Measurements from ENCODE around the gene CDC45. TPM values are rescaled to one million over a fixed set of nuclear protein-coding genes. Genes with fewer than 3 reads are reported as not detected.
"Not testable (repeated sequence)": the region's sequence is repeated elsewhere in the genome, so short reads cannot be mapped to it uniquely, and the experiment has no call there.

The CDC45 gene
- polyA plus RNA-seq, 1 experiment, result 9.3 TPM

- Histone ChIP-seq H3K9me3 (ENCODE audit: control insufficient read depth, insufficient read depth, low read length) (no peaks in the 10 kb centered on the region), H3K4me3 (ENCODE audit: low read depth, low read length) (no peak overlapping the region), H3K27me3 (ENCODE audit: control insufficient read depth, insufficient read depth, low read length) (peaks cover 5% of the 10 kb centered on the region), H3K27ac (ENCODE audit: low read depth, low read length) (no peak overlapping the region)
- no peak for DNase-seq (ENCODE audit: low read depth, low spot score)
- no peak for TF ChIP-seq CTCF (IDR thresholded peaks at IDR 0.05; ENCODE audit: low read depth, low read length)
- CTCF ChIA-PET, result no interaction called here
- POLR2A ChIA-PET, result no interaction called here
Observed at GRCh38 chr22:19540394-19540793, 60.7 kb downstream of the CDC45 start.

GRCh38 chr22:19543970-19544708 lies 64.4 kb downstream of the CDC45 start:
- POLR2A ChIA-PET, result no interaction called here
- Histone ChIP-seq H3K9me3 (ENCODE audit: control insufficient read depth, insufficient read depth, low read length) (no peaks in the 10 kb centered on the region; the same call in 1 of the 2 replicates), H3K4me3 (ENCODE audit: low read depth, low read length) (no peak overlapping the region), H3K27ac (ENCODE audit: low read depth, low read length) (no peak overlapping the region), H3K27me3 (ENCODE audit: control insufficient read depth, insufficient read depth, low read length) (peaks cover 8% of the 10 kb centered on the region)
- CTCF ChIA-PET, result no interaction called here
- DNase-seq (ENCODE audit: low read depth, low spot score), result no peak
- TF ChIP-seq CTCF (IDR thresholded peaks at IDR 0.05; ENCODE audit: low read depth, low read length), result no peak

- H3K27me3 ChIP-seq (ENCODE audit: control insufficient read depth, insufficient read depth, low read length), result peaks cover 4% of the 10 kb centered on the region
- ChIA-PET CTCF (no interaction called here), POLR2A (no interaction called here)
- DNase-seq (ENCODE audit: low read depth, low spot score), result no peak
- TF ChIP-seq CTCF (IDR thresholded peaks at IDR 0.05; ENCODE audit: low read depth, low read length), result no peak
- H3K27ac ChIP-seq (ENCODE audit: low read depth, low read length), result no peak overlapping the region
- no peak overlapping the region for H3K4me3 ChIP-seq (ENCODE audit: low read depth, low read length)
- no peaks in the 10 kb centered on the region; the same call in 1 of the 2 replicates for H3K9me3 ChIP-seq (ENCODE audit: control insufficient read depth, insufficient read depth, low read length)
Observed at GRCh38 chr22:19545935-19546207, 66.2 kb downstream of the CDC45 start.

GRCh38 chr22:19546680-19547079 lies 67.0 kb downstream of the CDC45 start:
- H3K27ac ChIP-seq (ENCODE audit: low read depth, low read length), result no peak overlapping the region
- TF ChIP-seq CTCF (IDR thresholded peaks at IDR 0.05; ENCODE audit: low read depth, low read length), result no peak
- H3K27me3 ChIP-seq (ENCODE audit: control insufficient read depth, insufficient read depth, low read length), result peaks cover 4% of the 10 kb centered on the region
- POLR2A ChIA-PET, result no interaction called here
- no peak for DNase-seq (ENCODE audit: low read depth, low spot score)
- H3K9me3 ChIP-seq (ENCODE audit: control insufficient read depth, insufficient read depth, low read length), result no peaks in the 10 kb centered on the region; the same call in 1 of the 2 replicates
- CTCF ChIA-PET, result interaction anchor here (1.5 kb wide), 1 partner anchor 83 kb away, joined by 3 read pairs; no protein-coding TSS in a partner anchor
- no peak overlapping the region for H3K4me3 ChIP-seq (ENCODE audit: low read depth, low read length)

GRCh38 chr22:19547620-19548019 lies 67.9 kb downstream of the CDC45 start:
- TF ChIP-seq CTCF (IDR thresholded peaks at IDR 0.05; ENCODE audit: low read depth, low read length), result no peak
- peaks cover 4% of the 10 kb centered on the region for H3K27me3 ChIP-seq (ENCODE audit: control insufficient read depth, insufficient read depth, low read length)
- H3K4me3 ChIP-seq (ENCODE audit: low read depth, low read length), result no peak overlapping the region
- H3K9me3 ChIP-seq (ENCODE audit: control insufficient read depth, insufficient read depth, low read length), result no peaks in the 10 kb centered on the region; the same call in 1 of the 2 replicates
- CTCF ChIA-PET, result interaction anchor here (1.5 kb wide), 1 partner anchor 82 kb away, joined by 3 read pairs; no protein-coding TSS in a partner anchor
- POLR2A ChIA-PET, result no interaction called here
- no peak overlapping the region for H3K27ac ChIP-seq (ENCODE audit: low read depth, low read length)
- no peak for DNase-seq (ENCODE audit: low read depth, low spot score)

GRCh38 chr22:19548427-19548826 lies 68.7 kb downstream of the CDC45 start:
- H3K4me3 ChIP-seq (ENCODE audit: low read depth, low read length); H3K9me3 ChIP-seq (ENCODE audit: control insufficient read depth, insufficient read depth, low read length); DNase-seq (ENCODE audit: low read depth, low spot score); CTCF ChIA-PET; POLR2A ChIA-PET; H3K27ac ChIP-seq (ENCODE audit: low read depth, low read length); H3K27me3 ChIP-seq (ENCODE audit: control insufficient read depth, insufficient read depth, low read length): not testable (repeated sequence)

All from AG04450 (cell line).